ENCODE results near the gene DLGAP4. TPM values are rescaled to one million over a fixed set of nuclear protein-coding genes. Genes with fewer than 3 reads are reported as not detected.

Gene DLGAP4
- total and polyA plus RNA-seq, 7 experiments from 2014 or later = 15.0 to 40.2 (median 35.3) TPM

DNA sequence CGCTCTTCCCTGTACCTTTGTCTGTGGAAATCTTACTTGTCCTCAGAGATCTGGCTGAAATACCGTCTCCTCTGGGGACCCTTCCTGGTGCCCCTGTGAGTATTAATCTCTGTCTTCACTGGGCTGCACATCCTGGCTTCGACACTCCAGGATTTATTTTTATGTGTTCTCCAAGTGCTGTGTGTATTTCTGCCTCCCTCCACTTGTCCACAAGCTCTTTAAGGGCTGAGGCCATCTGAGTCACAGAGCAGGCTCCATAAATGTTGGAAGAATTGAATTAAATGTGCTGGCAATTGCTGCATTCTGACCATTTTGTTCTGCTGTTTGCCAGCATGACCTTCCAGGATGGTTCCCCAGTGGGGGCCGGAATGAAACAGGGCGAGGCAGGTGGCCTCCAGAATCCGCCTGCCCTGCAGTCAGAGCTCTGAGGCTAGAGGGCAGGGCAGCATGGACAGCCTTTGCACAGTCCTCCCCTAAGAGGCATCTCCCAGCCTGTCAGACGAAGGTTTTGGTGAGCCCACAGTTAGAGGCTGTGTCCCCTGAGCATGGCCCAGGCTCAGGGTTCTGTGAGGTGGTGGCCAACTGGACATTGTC is 105.8 kb downstream of the DLGAP4 start:
- CTCF ChIA-PET = no interaction called here
- Mint-ChIP-seq H3K36me3 (peaks cover 0 to 2% (median 0%) of the 10 kb centered on the region in 5 donors), H3K27ac (no peak overlapping the region), H3K9me3 (peaks cover 0 to 2% (median 0%) of the 10 kb centered on the region in 11 donors), H3K27me3 (peaks cover 3 to 10% (median 5%) of the 10 kb centered on the region in 5 donors), H3K4me3 (no peak overlapping the region), H3K4me1 (peaks cover 0 to 9% (median 0%) of the 10 kb centered on the region in 7 donors)
- no peak overlapping the region for H3K27ac ChIP-seq (ENCODE audit: low read depth, low read length)
- H3K36me3 ChIP-seq (ENCODE audit: control insufficient read depth in 2 of 3, insufficient read depth in 3 of 3, low read length in 3 of 3) = no peaks in the 10 kb centered on the region
- H3K9me3 ChIP-seq (ENCODE audit: control insufficient read depth in 2 of 3, low read length in 3 of 3) = no peaks in the 10 kb centered on the region
- no peaks in the 10 kb centered on the region for H3K27me3 ChIP-seq (ENCODE audit: control insufficient read depth in 2 of 2, insufficient read depth in 2 of 2, low read length in 2 of 2)
- intact Hi-C loops (cut with micrococcal nuclease) = no loop called here
- POLR2A ChIA-PET = no interaction called here
- H3K4me1 ChIP-seq (ENCODE audit: control insufficient read depth in 2 of 2, insufficient read depth in 2 of 2, low read length in 2 of 2) = no peaks in the 10 kb centered on the region
- H3K4me3 ChIP-seq (ENCODE audit: low read length) = no peak overlapping the region
- DNase-seq = no peak
- ATAC-seq = no peak

DNA sequence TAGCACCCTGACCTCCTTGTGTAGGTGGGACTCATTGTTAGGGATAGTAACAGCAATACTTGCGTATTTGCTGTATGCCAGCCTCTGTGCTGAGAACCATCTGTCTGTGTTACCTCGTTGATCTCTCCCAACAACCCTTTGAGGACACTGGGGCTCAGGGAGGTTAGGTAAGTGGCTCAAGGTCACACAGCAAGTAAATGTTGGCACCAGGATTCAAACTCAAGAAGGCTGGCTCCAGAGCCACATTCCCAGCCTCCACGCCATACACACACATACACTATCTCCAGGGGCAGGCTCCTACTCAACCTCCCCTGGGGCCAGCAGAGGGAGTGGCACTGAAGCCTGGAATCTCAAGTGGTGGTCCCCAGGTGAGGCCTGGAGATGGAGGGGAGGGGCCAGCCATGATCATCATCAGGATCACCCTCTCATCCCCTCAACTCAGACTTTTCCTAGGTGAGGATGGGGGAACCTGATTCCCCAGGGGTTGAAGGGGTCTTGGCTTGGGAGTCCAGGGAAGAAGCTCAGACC is 109.4 kb downstream of the DLGAP4 start:
- no peak overlapping the region for H3K27ac ChIP-seq (ENCODE audit: low read depth, low read length)
- H3K27ac Mint-ChIP-seq = no peak overlapping the region
- no peak for ATAC-seq
- no peak overlapping the region for H3K4me3 Mint-ChIP-seq
- H3K9me3 ChIP-seq (ENCODE audit: control insufficient read depth in 2 of 3, low read length in 3 of 3) = no peaks in the 10 kb centered on the region
- no peaks in the 10 kb centered on the region for H3K36me3 ChIP-seq (ENCODE audit: control insufficient read depth in 2 of 3, insufficient read depth in 3 of 3, low read length in 3 of 3)
- no peaks in the 10 kb centered on the region for H3K9me3 Mint-ChIP-seq
- H3K4me3 ChIP-seq (ENCODE audit: low read length) = no peak overlapping the region
- ChIA-PET CTCF (no interaction called here), POLR2A (no interaction called here)
- peaks cover 0 to 4% (median 0%) of the 10 kb centered on the region in 5 donors for H3K36me3 Mint-ChIP-seq
- H3K27me3 ChIP-seq (ENCODE audit: control insufficient read depth in 2 of 2, insufficient read depth in 2 of 2, low read length in 2 of 2) = no peaks in the 10 kb centered on the region
- no peaks in the 10 kb centered on the region for H3K4me1 Mint-ChIP-seq
- H3K4me1 ChIP-seq (ENCODE audit: control insufficient read depth in 2 of 2, insufficient read depth in 2 of 2, low read length in 2 of 2) = no peaks in the 10 kb centered on the region
- peaks cover 0 to 17% (median 5%) of the 10 kb centered on the region in 5 donors for H3K27me3 Mint-ChIP-seq
- intact Hi-C loops (cut with micrococcal nuclease) = no loop called here
- no peak for DNase-seq

DNA sequence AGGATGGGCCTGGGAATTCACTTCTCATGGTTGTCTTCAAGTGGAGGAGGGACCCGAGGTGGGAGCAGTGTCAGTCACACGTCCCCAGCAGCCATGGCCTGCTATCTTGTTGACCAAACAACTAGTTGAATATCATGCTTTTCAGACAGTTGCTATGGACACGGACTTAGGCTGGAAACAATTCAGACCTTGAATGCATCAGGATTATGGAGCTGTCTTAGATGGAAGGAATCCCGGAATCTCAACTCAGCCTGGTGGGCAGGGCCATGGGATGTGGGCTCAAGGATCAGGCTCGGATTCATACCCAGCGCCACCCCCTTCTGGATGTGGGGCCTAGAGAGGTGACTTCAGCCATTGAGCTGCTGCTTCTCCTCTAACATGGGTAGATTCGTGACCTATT is 112.6 kb downstream of the DLGAP4 start:
- H3K4me1 Mint-ChIP-seq = no peaks in the 10 kb centered on the region
- H3K27ac Mint-ChIP-seq = no peak overlapping the region
- CTCF ChIA-PET = no interaction called here
- H3K36me3 ChIP-seq (ENCODE audit: control insufficient read depth in 2 of 3, insufficient read depth in 3 of 3, low read length in 3 of 3) = no peaks in the 10 kb centered on the region
- H3K27ac ChIP-seq (ENCODE audit: low read depth, low read length) = no peak overlapping the region
- no peaks in the 10 kb centered on the region for H3K4me1 ChIP-seq (ENCODE audit: control insufficient read depth in 2 of 2, insufficient read depth in 2 of 2, low read length in 2 of 2)
- POLR2A ChIA-PET = interaction anchor here (0.6 kb wide), 1 partner anchor 73 kb away, joined by 3 read pairs; no protein-coding TSS in a partner anchor
- peaks cover 0 to 4% (median 0%) of the 10 kb centered on the region in 5 donors for H3K36me3 Mint-ChIP-seq
- H3K27me3 Mint-ChIP-seq = peaks cover 0 to 11% (median 5%) of the 10 kb centered on the region in 5 donors
- H3K9me3 Mint-ChIP-seq = no peaks in the 10 kb centered on the region
- no peaks in the 10 kb centered on the region for H3K27me3 ChIP-seq (ENCODE audit: control insufficient read depth in 2 of 2, insufficient read depth in 2 of 2, low read length in 2 of 2)
- no peaks in the 10 kb centered on the region for H3K9me3 ChIP-seq (ENCODE audit: control insufficient read depth in 2 of 3, low read length in 3 of 3)
- H3K4me3 Mint-ChIP-seq = no peak overlapping the region
- no peak for ATAC-seq
- no peak for DNase-seq
- H3K4me3 ChIP-seq (ENCODE audit: low read length) = no peak overlapping the region
- intact Hi-C loops (cut with micrococcal nuclease) = no loop called here

DNA sequence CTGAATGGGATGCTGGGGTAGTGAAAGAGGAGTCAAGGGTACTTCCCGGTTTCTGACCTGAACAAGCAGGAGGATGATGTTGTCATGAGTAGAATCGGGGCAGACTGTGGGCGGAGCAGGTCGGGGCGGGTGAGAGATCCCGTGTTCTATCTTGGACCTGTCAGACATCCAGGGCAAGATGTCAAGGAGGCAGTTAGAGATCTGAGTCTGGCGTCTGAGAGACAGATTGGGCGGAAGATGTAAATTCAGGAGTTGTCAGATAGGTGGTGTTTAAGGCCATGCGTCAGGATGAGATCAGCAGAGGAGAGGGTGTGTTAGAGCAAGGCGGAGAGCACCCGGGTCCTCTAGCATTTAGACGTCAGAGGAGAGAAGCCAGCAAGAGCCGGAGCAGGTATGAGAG is 115.5 kb downstream of the DLGAP4 start:
- Histone ChIP-seq H3K27ac (ENCODE audit: low read depth, low read length) (no peak overlapping the region), H3K36me3 (ENCODE audit: control insufficient read depth in 2 of 3, insufficient read depth in 3 of 3, low read length in 3 of 3) (no peaks in the 10 kb centered on the region), H3K4me3 (ENCODE audit: low read length) (no peak overlapping the region), H3K4me1 (ENCODE audit: control insufficient read depth in 2 of 2, insufficient read depth in 2 of 2, low read length in 2 of 2) (no peaks in the 10 kb centered on the region), H3K9me3 (ENCODE audit: control insufficient read depth in 2 of 3, low read length in 3 of 3) (no peaks in the 10 kb centered on the region), H3K27me3 (ENCODE audit: control insufficient read depth in 2 of 2, insufficient read depth in 2 of 2, low read length in 2 of 2) (no peaks in the 10 kb centered on the region)
- Mint-ChIP-seq H3K27me3 (peaks cover 2 to 11% (median 5%) of the 10 kb centered on the region in 5 donors), H3K4me1 (no peaks in the 10 kb centered on the region), H3K9me3 (peaks cover 0 to 1% (median 0%) of the 10 kb centered on the region in 11 donors), H3K27ac (no peak overlapping the region), H3K36me3 (peaks cover 0 to 4% (median 0%) of the 10 kb centered on the region in 5 donors), H3K4me3 (no peak overlapping the region)
- intact Hi-C loops (cut with micrococcal nuclease) = no loop called here
- ATAC-seq = no peak
- no peak for DNase-seq
- ChIA-PET POLR2A (no interaction called here), CTCF (no interaction called here)

DNA sequence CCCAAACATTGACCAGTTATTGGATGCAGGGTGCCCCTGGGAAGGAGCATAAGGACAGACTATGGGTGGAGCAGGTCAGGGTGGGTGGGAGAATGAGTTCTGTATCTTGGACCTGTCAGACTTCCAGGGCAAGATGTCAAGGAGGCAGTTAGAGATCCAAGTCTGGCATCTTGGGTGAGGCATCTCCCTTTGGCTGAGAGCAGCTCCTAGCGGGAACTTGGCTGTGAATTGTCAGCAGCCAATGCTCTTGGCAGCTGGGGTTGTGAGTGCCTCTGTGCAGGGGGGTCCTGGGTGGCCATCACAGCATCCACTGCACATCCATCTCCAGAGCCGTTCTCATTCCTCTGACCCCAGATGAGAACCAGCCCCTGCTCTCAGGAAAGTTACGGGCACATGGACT is 118.2 kb downstream of the DLGAP4 start:
- H3K27me3 Mint-ChIP-seq = peaks cover 2 to 10% (median 6%) of the 10 kb centered on the region in 5 donors
- DNase-seq = no peak
- POLR2A ChIA-PET = no interaction called here
- no peaks in the 10 kb centered on the region for H3K4me1 Mint-ChIP-seq
- H3K36me3 Mint-ChIP-seq = no peaks in the 10 kb centered on the region
- no peak overlapping the region for H3K4me3 Mint-ChIP-seq
- CTCF ChIA-PET = no interaction called here
- ATAC-seq = no peak
- Histone ChIP-seq H3K27me3 (ENCODE audit: control insufficient read depth in 2 of 2, insufficient read depth in 2 of 2, low read length in 2 of 2) (no peaks in the 10 kb centered on the region), H3K27ac (ENCODE audit: low read depth, low read length) (no peak overlapping the region), H3K9me3 (ENCODE audit: control insufficient read depth in 2 of 3, low read length in 3 of 3) (no peaks in the 10 kb centered on the region), H3K36me3 (ENCODE audit: control insufficient read depth in 2 of 3, insufficient read depth in 3 of 3, low read length in 3 of 3) (no peaks in the 10 kb centered on the region), H3K4me3 (ENCODE audit: low read length) (no peak overlapping the region), H3K4me1 (ENCODE audit: control insufficient read depth in 2 of 2, insufficient read depth in 2 of 2, low read length in 2 of 2) (no peaks in the 10 kb centered on the region)
- intact Hi-C loops (cut with micrococcal nuclease) = no loop called here
- H3K9me3 Mint-ChIP-seq = peaks cover 0 to 1% (median 0%) of the 10 kb centered on the region in 11 donors
- no peak overlapping the region for H3K27ac Mint-ChIP-seq

DNA sequence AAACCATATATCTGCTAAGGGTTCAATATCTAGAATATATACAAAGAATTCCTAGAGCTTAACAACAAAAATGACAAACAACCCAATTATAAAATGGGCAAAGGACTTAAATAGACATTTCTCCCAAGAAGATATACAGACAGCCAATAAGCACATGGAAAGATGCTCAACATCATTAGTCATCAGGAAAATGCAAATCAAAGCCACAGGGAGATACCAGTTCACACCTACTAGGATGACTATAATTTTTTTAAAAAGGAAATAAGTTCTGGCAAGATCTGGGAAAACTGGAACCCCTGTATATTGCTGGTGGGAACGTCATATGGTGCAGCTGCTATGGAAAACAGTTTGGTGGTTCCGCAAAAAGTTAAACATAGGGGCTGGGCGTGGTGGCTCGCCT is 119.0 kb downstream of the DLGAP4 start:
- intact Hi-C loops (cut with micrococcal nuclease) = no loop called here
- DNase-seq (no peak), ATAC-seq (no peak)
- CTCF ChIA-PET = no interaction called here
- no peak overlapping the region for H3K27ac ChIP-seq (ENCODE audit: low read depth, low read length)
- H3K4me1 ChIP-seq (ENCODE audit: control insufficient read depth in 2 of 2, insufficient read depth in 2 of 2, low read length in 2 of 2) = no peaks in the 10 kb centered on the region
- H3K36me3 ChIP-seq (ENCODE audit: control insufficient read depth in 2 of 3, insufficient read depth in 3 of 3, low read length in 3 of 3) = no peaks in the 10 kb centered on the region
- no peak overlapping the region for H3K4me3 Mint-ChIP-seq
- no peaks in the 10 kb centered on the region for H3K27me3 ChIP-seq (ENCODE audit: control insufficient read depth in 2 of 2, insufficient read depth in 2 of 2, low read length in 2 of 2)
- POLR2A ChIA-PET = no interaction called here
- H3K4me3 ChIP-seq (ENCODE audit: low read length) = no peak overlapping the region
- peaks cover 2 to 6% (median 5%) of the 10 kb centered on the region in 5 donors for H3K27me3 Mint-ChIP-seq
- no peaks in the 10 kb centered on the region for H3K9me3 ChIP-seq (ENCODE audit: control insufficient read depth in 2 of 3, low read length in 3 of 3)
- H3K36me3 Mint-ChIP-seq = no peaks in the 10 kb centered on the region
- H3K27ac Mint-ChIP-seq = no peak overlapping the region
- no peaks in the 10 kb centered on the region for H3K4me1 Mint-ChIP-seq
- peaks cover 0 to 1% (median 0%) of the 10 kb centered on the region in 11 donors for H3K9me3 Mint-ChIP-seq

DNA sequence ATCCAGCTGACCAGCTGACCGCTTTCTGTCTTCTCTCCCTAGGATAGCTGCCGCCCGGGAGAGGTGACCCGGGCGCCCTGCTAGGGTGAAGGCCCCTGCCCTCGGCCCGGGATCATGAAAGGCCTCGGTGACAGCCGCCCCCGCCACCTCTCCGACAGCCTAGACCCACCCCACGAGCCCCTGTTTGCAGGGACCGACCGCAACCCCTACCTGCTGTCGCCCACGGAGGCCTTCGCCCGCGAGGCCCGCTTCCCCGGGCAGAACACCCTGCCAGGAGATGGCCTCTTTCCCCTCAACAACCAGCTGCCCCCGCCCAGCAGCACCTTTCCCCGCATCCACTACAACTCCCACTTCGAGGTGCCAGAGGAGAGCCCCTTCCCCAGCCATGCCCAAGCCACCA is 125.5 kb downstream of the DLGAP4 start:
- Histone ChIP-seq H3K4me1 (ENCODE audit: control insufficient read depth in 2 of 2, insufficient read depth in 2 of 2, low read length in 2 of 2) (no peaks in the 10 kb centered on the region), H3K27ac (ENCODE audit: low read depth, low read length) (no peak overlapping the region), H3K4me3 (ENCODE audit: low read length) (no peak overlapping the region), H3K36me3 (ENCODE audit: control insufficient read depth in 2 of 3, insufficient read depth in 3 of 3, low read length in 3 of 3) (no peaks in the 10 kb centered on the region), H3K9me3 (ENCODE audit: control insufficient read depth in 2 of 3, low read length in 3 of 3) (no peaks in the 10 kb centered on the region), H3K27me3 (ENCODE audit: control insufficient read depth in 2 of 2, insufficient read depth in 2 of 2, low read length in 2 of 2) (no peaks in the 10 kb centered on the region)
- CTCF ChIA-PET = no interaction called here
- Mint-ChIP-seq H3K9me3 (no peaks in the 10 kb centered on the region), H3K27ac (no peak overlapping the region), H3K27me3 (peaks cover 0 to 7% (median 0%) of the 10 kb centered on the region in 5 donors), H3K4me3 (no peak overlapping the region), H3K36me3 (no peaks in the 10 kb centered on the region), H3K4me1 (peaks cover 0 to 5% (median 0%) of the 10 kb centered on the region in 7 donors)
- intact Hi-C loops (cut with micrococcal nuclease) = no loop called here
- ATAC-seq (no peak), DNase-seq (no peak)
- POLR2A ChIA-PET = no interaction called here

All from naive thymus-derived CD4-positive, alpha-beta T cell (primary cell).